ENCODE results near the gene EFNA4.

EFNA4 gene

DNA sequence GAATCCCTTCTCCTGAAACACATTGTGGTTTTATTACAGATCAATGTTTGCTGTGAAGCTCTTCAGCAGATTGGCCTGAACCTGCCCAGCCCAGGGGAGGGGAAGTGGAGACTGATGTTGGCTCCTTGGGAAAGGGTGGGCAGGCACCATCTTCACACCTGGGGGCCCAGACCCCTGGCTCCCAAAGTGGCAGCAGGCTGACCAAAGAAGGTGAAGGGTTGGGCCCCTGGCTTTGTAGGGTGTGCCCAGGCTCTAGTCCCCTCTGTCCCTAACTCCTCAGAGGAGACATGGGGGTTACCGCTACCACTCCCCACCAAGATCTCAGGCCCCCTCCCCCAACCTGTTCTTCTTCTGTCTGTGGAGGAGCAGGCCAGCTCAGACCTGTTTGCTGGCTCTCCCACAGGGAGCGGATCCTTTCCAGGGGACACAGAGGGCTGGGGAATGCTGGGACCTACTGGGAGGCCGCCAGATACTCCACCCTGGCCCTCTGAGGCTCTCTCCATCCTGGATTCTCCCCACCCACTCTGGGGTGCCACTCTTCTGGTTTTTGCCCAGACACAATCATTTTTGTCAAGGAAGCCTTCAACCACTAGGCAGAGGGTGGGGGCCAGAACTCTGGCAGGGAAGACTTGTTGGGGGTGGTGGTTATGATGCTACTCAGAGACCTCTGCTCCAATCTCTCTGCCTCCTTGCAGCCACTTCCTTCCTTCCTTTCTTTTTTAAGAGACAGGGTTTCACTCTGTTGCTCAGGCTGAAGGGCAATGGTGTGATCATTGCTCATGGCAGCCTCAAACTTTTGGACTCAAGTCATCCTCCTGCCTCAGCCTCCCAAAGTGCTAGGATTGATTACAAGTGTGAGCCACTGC lies 10.1 kb downstream of the EFNA4 start:
- TF ChIP-seq ZIC2 (tag by site-specific recombination; IDR thresholded peaks at IDR 0.05) = peak; percentile 18; the same call in 1 of the 2 replicates
- TF ChIP-seq GLIS1 (tag by site-specific recombination; IDR thresholded peaks at IDR 0.05) = peak; percentile 97
- TF ChIP-seq, protein P1, sequence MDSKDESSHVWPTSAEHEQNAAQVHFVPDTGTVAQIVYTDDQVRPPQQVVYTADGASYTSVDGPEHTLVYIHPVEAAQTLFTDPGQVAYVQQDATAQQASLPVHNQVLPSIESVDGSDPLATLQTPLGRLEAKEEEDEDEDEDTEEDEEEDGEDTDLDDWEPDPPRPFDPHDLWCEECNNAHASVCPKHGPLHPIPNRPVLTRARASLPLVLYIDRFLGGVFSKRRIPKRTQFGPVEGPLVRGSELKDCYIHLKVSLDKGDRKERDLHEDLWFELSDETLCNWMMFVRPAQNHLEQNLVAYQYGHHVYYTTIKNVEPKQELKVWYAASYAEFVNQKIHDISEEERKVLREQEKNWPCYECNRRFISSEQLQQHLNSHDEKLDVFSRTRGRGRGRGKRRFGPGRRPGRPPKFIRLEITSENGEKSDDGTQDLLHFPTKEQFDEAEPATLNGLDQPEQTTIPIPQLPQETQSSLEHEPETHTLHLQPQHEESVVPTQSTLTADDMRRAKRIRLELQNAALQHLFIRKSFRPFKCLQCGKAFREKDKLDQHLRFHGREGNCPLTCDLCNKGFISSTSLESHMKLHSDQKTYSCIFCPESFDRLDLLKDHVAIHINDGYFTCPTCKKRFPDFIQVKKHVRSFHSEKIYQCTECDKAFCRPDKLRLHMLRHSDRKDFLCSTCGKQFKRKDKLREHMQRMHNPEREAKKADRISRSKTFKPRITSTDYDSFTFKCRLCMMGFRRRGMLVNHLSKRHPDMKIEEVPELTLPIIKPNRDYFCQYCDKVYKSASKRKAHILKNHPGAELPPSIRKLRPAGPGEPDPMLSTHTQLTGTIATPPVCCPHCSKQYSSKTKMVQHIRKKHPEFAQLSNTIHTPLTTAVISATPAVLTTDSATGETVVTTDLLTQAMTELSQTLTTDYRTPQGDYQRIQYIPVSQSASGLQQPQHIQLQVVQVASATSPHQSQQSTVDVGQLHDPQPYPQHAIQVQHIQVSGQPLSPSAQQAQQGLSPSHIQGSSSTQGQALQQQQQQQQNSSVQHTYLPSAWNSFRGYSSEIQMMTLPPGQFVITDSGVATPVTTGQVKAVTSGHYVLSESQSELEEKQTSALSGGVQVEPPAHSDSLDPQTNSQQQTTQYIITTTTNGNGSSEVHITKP (tag by site-specific recombination; IDR thresholded peaks at IDR 0.05) = peak; percentile 56
- no peak for TF ChIP-seq SP3 (tag by site-specific recombination; IDR thresholded peaks at IDR 0.05)
- Histone ChIP-seq H3K4me1 (ENCODE audit: control insufficient read depth, insufficient read depth, low read length) (peaks cover 8% of the 10 kb centered on the region; the same call in 1 of the 2 replicates), H3K27ac (ENCODE audit: extremely low read depth, low read depth, low read length) (no peak overlapping the region), H3K9me3 (ENCODE audit: control insufficient read depth, insufficient read depth, low read depth, low read length) (no peaks in the 10 kb centered on the region), H3K36me3 (ENCODE audit: control insufficient read depth in 2 of 2, insufficient read depth in 1 of 2, low read length in 2 of 2) (peaks cover 0 to 5% of the 10 kb centered on the region in 2 experiments; a peak in 1 of 3 replicates), H3K4me3 (ENCODE audit: low read depth, low read length) (no peak overlapping the region)
- ChIA-PET CTCF (interaction anchor here (0.6 to 8.0 kb wide), 8 partner anchors 11 to 102 kb away, joined by 3 to 66 read pairs (median 4); partner anchors contain the start of gene ADAM15), POLR2A (interaction anchor here (0.7 to 2.3 kb wide), 2 partner anchors 23 to 511 kb away, joined by 3 to 6 read pairs; partner anchors contain the start of gene ADAM15)

DNA sequence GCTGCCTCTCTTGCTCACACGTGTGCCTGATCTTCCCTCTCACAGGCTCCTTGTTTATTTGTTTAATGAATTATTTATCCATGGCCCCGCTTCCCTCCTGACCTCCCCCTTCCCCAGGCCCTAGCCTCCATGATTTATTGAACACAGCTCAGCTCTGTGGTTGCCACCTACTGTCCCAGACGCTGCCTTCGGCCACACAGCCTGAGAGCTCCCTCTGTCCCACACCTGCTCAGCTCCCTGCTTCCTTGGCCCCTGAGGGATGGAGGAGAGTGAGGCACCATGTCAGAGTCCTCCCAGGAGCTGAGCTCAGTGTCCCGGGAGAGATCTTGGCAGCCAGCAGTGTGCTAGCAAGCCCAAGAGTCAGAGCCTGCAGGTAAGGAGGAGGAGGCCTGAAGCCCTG lies 12.0 kb downstream of the EFNA4 start:
- no peak overlapping the region for H3K27ac ChIP-seq (ENCODE audit: extremely low read depth, low read depth, low read length)
- peaks cover 10% of the 10 kb centered on the region; the same call in 1 of the 2 replicates for H3K4me1 ChIP-seq (ENCODE audit: control insufficient read depth, insufficient read depth, low read length)
- H3K4me3 ChIP-seq (ENCODE audit: low read depth, low read length) = no peak overlapping the region
- CTCF ChIA-PET = interaction anchor here (0.8 to 8.0 kb wide), 8 partner anchors 9 to 748 kb away, joined by 3 to 66 read pairs (median 4); no protein-coding TSS in a partner anchor
- H3K36me3 ChIP-seq (ENCODE audit: control insufficient read depth in 2 of 2, insufficient read depth in 1 of 2, low read length in 2 of 2) = no peaks in the 10 kb centered on the region
- H3K9me3 ChIP-seq (ENCODE audit: control insufficient read depth, insufficient read depth, low read depth, low read length) = no peaks in the 10 kb centered on the region
- POLR2A ChIA-PET = interaction anchor here (0.8 to 1.9 kb wide), 7 partner anchors 8 to 114 kb away, joined by 3 to 6 read pairs (median 4); partner anchors contain the start of genes ADAM15 and KRTCAP2
- TF ChIP-seq ZFHX2 (tag by site-specific recombination; conservative IDR thresholded peaks at IDR 0.05) (0 out of 2 replicates have a peak, but pooled peaks have one; percentile 7), ZNF658 (tag by site-specific recombination; IDR thresholded peaks at IDR 0.05) (no peak), OSR2 (tag by site-specific recombination; IDR thresholded peaks at IDR 0.05) (peak; percentile 65), ZNF2 (tag by site-specific recombination; IDR thresholded peaks at IDR 0.05) (no peak), ZNF335 (tag by site-specific recombination; conservative IDR thresholded peaks at IDR 0.05) (peak; percentile 43), TCF7L2 (IDR thresholded peaks at IDR 0.05; ENCODE audit: borderline replicate concordance, low read depth, low read length) (no peak), ZNF311 (tag by site-specific recombination; IDR thresholded peaks at IDR 0.05; ENCODE audit: borderline replicate concordance) (no peak), ZNF366 (tag by site-specific recombination; conservative IDR thresholded peaks at IDR 0.05) (peak; percentile 41; the same call in 1 of the 2 replicates), ZBTB48 (tag by site-specific recombination; IDR thresholded peaks at IDR 0.05) (peak; percentile 68), ZNF629 (tag by site-specific recombination; IDR thresholded peaks at IDR 0.05) (0 out of 2 replicates have a peak, but pooled peaks have one; percentile 10), SP7 (tag by site-specific recombination; IDR thresholded peaks at IDR 0.05) (peak; percentile 52; the same call in 1 of the 2 replicates), KLF10 (tag by site-specific recombination; IDR thresholded peaks at IDR 0.05) (no peak), ZNF600 (tag by site-specific recombination; IDR thresholded peaks at IDR 0.05) (peak; percentile 49), ZBTB17 (tag by site-specific recombination; IDR thresholded peaks at IDR 0.05) (peak; percentile 78), ZBTB20 (tag by site-specific recombination; IDR thresholded peaks at IDR 0.05) (peak; percentile 99), ZNF16 (tag by site-specific recombination; IDR thresholded peaks at IDR 0.05; ENCODE audit: low read depth) (0 out of 2 replicates have a peak, but pooled peaks have one; percentile 58), GLIS1 (tag by site-specific recombination; IDR thresholded peaks at IDR 0.05) (peak; percentile 86), ZIC2 (tag by site-specific recombination; IDR thresholded peaks at IDR 0.05) (peak; percentile 81), ZNF664 (tag by site-specific recombination; IDR thresholded peaks at IDR 0.05) (no peak)
- TF ChIP-seq, protein P2, sequence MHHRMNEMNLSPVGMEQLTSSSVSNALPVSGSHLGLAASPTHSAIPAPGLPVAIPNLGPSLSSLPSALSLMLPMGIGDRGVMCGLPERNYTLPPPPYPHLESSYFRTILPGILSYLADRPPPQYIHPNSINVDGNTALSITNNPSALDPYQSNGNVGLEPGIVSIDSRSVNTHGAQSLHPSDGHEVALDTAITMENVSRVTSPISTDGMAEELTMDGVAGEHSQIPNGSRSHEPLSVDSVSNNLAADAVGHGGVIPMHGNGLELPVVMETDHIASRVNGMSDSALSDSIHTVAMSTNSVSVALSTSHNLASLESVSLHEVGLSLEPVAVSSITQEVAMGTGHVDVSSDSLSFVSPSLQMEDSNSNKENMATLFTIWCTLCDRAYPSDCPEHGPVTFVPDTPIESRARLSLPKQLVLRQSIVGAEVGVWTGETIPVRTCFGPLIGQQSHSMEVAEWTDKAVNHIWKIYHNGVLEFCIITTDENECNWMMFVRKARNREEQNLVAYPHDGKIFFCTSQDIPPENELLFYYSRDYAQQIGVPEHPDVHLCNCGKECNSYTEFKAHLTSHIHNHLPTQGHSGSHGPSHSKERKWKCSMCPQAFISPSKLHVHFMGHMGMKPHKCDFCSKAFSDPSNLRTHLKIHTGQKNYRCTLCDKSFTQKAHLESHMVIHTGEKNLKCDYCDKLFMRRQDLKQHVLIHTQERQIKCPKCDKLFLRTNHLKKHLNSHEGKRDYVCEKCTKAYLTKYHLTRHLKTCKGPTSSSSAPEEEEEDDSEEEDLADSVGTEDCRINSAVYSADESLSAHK (tag by site-specific recombination; IDR thresholded peaks at IDR 0.05) = no peak
- TF ChIP-seq, protein P3, sequence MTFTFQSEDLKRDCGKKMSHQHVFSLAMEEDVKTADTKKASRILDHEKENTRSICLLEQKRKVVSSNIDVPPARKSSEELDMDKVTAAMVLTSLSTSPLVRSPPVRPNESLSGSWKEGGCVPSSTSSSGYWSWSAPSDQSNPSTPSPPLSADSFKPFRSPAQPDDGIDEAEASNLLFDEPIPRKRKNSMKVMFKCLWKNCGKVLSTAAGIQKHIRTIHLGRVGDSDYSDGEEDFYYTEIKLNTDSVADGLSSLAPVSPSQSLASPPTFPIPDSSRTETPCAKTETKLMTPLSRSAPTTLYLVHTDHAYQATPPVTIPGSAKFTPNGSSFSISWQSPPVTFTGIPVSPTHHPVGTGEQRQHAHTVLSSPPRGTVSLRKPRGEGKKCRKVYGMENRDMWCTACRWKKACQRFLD (tag by site-specific recombination; IDR thresholded peaks at IDR 0.05) = no peak
- TF ChIP-seq, protein P4, sequence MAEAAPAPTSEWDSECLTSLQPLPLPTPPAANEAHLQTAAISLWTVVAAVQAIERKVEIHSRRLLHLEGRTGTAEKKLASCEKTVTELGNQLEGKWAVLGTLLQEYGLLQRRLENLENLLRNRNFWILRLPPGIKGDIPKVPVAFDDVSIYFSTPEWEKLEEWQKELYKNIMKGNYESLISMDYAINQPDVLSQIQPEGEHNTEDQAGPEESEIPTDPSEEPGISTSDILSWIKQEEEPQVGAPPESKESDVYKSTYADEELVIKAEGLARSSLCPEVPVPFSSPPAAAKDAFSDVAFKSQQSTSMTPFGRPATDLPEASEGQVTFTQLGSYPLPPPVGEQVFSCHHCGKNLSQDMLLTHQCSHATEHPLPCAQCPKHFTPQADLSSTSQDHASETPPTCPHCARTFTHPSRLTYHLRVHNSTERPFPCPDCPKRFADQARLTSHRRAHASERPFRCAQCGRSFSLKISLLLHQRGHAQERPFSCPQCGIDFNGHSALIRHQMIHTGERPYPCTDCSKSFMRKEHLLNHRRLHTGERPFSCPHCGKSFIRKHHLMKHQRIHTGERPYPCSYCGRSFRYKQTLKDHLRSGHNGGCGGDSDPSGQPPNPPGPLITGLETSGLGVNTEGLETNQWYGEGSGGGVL (tag by site-specific recombination; IDR thresholded peaks at IDR 0.05) = peak; percentile 79
